GM21717 (cell line): ENCODE data around the gene PLEKHA6.

Experiments used
- ATAC-seq: cut with Tn5 transposase; IDR thresholded peaks from one replicate; pipeline ENCODE4 v1.9.1; 2021; ENCODE audit warnings: mild to moderate bottlenecking, moderate library complexity; ENCODE audit not compliant: unreplicated experiment

PLEKHA6 gene

DNA sequence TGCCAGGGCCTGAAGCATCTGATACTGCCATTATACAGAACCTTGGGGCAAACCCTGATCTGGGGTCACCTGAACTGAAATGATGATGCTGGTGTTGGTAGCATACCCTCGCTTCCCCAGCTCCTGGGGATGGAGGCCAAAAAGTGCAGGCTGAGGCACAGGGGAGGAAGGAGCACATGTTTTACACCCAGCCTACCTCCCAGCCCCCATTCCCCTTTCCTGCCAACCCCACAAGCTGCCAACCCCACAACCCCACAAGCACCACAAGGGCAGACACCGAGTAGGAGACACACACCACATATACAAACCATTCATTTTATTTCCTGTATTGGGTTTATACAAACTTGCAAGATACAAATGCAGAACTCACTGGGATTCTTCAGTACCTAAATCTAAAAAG, 141.2 kb downstream of the PLEKHA6 start:
- ATAC-seq, result no peak

DNA sequence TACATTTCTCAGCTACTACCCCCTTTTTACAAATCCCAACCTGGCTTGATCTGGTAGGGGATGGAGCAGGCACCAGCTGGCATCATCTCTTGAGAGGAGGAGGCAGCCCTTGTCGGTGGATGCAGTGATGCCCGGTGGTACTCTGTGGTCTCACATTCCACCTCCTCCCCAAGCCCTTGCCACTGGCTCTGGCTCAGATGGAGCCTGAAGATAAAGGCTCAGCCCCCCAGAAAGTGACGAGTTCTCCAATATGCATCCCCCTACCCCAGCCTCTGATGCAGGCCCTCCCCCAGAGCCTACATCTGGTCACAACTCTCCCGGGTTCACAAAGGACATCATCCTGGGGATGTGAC, 142.1 kb downstream of the PLEKHA6 start:
- ATAC-seq, result no peak

DNA sequence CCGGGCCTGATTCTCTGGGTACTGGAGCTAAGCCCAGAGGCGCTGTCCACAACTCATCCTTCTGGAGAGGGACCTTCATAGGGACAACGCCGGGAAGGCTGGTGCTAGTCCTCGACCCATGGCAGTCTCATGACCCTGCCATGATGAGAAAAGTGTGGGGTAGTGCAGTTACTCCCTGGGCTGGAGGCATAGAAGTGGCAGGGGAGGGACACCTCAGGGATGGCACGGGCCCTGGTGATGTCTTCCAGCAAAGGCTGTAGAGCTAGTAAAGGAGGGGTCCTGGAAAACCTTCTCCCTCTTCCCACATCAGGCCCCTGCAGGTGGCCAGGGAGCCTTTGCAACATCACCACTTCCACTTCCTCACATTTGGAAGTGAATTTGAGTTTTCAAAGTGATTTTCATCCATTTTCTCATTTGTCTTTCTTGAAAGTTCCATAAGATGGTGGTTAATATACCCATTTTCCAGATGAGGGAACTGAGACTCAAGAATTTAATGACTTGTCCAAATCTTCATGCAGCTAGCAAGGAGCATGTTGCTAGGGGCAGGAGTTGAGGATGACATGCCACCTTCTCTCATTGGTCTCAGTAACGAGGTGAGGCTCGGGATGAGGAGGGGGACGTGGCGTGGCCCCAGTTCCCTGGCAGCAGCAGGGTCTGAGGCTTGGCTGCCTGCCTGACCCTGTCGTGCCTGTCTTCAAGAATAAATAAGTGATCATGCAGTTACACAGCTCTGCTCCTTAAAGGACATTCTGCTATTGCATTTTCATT, 142.7 kb downstream of the PLEKHA6 start:
- no peak for ATAC-seq

DNA sequence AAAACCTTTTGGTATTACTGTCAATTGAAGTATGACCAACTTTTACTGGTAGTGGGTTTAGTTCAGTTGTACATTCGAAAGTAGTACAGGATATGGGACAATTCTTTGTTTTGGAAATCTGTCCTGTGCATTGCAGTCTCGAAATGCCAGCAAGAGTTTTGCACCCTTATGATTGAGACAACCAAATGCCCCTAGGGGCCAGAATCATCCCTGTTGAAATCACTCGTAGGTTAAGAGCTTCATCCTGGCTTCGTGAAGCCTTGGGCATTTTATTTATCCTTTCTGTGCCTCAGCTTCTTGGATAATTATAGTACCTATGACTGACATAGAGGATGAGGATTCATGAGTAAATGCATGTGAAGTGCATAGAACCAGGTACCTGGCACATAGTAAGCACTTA, 143.5 kb downstream of the PLEKHA6 start:
- ATAC-seq, result no peak

DNA sequence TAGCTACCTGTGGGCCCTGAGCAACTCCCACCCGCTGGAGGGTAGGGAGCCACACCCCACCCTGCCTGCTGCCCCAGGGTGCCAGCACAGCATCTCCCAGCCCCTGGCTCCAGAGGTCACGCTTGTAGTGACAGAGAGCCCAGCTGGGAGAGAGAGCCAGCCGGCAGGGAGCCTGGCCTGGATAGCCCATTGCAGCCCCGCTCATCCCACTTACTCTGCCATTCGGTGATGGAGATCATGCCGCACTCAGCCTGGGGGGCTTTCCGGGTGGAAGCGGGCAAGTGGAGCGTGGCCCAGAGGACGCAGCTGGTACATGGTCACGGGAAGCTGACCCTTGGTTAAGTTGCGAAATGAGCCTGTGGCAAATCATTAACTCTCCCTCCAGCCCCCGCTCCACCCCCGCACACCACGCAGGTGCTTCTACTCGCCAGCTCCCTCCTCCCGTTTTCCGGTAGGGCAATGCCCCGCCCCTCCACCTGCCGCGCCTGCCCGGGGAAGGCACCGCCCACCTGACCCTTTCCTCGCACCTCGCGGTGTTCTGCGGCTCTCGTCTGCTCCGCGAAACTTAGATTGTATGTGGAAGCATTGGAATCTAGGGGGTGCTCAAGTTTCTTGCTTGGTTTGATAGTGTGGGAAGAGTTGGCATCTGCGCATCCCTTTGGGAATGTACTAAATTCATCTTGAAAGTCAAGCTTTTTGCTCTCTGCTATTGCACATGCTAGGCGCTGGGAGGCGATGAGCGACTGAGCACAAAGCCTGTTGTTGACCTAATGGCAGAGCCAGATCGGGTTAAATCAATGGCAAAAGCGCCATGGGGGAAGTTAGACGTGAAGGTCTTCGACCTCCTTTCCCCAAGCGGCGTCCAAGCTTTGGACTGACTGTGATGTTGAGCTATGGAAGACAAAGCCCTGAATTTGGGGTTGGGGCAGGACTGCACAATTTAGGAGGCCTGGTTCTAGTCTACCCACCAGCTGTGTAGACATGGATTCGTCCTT, 145.8 kb downstream of the PLEKHA6 start, which contains the start of gene GOLT1A:
TSS of gene GOLT1A (minus strand) at position 321 of the 995 bp plus-strand sequence. CDS start at position 239, 82 bp downstream.
- ATAC-seq, result no peak

DNA sequence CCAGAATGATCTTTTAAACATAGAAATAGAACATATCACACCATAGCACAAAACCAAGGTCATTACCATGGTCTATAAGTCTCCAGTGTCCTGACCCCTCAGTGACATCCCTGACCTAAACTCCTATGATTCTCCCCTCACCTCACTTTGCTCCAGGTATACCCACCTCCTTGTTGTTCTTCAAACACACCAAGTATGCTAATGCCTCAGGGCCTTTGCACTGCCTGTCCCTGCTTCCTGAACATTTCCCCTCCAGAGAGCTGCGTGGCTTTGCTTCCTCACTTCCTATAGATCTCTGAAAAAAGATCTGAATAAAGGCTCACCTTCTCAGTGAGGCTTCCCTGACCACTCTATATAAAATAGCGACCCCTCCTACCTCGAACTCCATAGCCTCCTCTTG, 147.0 kb downstream of the PLEKHA6 start:
- ATAC-seq, result no peak

DNA sequence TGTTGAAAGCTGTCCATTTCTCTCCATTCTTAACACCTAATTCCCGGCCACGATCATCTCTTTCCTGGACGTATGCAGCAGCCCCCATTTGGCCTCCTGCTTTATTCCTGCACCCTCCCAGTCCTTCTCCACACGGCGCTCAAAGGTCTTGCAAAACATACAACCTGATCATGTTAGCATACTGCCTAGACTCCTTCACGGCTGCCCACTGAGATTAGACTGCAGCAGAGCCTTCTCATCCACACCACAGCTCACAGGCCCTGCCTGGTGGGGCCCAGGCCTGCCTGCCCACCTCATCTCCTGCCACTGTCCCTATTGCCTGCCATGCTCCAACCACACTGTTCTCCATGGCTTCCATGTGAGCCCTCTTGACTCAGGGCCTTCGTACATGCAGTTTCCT, 148.7 kb downstream of the PLEKHA6 start:
- ATAC-seq, result no peak

DNA sequence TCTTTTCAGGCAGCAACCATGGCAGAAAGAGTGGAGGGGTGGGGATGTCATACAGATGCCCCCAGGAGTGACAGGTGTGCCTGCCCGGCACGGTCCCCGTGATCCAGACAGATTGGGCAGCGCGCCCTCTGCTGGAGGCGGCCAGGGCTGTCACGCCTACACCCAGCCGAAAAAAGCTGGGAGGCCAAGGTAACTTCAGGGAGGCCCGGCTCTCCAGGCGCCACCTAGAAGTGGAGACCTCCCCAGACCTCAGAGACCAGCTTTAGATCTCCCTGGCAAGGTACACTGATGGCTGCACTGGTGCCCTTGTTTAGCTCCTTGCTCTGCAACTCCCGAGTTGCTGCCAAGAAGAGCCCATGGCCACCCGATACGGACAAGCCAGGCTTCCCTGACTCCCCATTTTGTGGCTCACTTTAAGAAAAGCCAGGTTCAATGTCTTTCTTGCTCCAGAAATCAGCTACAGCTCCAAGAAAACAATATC, 152.6 kb downstream of the PLEKHA6 start:
- ATAC-seq, result no peak

DNA sequence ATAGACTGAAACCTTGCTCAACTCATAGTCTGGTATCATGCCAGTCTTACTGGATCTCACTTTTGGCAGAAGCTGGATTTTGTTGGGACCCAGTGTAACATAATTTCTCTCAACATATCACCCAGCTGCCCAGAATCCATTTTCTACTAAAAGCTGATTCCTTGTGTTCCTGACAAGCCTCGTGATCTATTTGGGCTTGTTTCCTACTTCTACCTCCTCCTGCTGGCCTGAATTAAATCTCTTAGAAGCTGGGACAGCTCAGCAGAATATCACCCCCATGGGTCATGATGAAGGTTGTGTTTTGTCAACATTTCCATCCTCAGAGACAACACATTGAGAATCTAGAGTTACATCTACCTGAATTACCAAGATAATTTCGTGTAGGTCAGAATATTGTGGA, 153.6 kb downstream of the PLEKHA6 start:
- ATAC-seq, result no peak

DNA sequence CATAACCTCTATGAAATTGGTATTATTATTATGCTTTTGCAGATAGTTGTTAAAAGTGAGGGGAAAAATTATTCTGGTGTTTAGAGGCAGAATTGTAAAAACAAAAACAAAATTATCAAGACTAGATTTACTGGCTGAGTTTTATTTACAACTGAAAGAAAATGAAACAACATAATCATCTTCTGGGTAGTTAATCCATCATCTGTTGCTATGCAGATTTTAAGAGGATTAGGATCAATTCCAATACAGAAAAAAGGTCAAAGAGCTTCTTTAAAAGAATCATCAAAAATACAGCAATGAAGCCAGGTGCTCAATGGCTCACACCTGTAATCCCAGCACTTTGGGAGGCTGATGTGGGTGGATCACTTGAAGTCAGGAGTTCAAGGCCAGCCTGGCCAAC, 154.2 kb downstream of the PLEKHA6 start:
- no peak for ATAC-seq

DNA sequence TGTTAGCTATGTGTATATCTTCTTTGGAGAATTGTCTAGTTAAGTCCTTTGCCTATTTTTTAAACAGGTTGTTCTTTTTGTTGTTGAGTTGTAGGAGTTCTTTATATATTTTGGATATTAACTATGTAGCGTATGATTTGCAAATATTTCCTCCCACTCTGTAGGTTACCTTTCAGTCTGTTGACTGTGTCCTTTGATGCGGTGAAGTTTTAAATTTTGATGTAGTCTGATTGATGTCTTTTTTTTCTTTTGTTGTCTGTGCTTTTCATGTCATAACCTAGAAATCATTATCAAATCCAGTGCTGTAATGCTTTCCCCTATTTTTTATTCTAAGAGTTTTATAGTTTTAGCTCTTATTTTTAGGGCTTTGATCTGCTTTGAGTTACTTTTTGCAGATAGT, 154.8 kb downstream of the PLEKHA6 start:
- no peak for ATAC-seq

DNA sequence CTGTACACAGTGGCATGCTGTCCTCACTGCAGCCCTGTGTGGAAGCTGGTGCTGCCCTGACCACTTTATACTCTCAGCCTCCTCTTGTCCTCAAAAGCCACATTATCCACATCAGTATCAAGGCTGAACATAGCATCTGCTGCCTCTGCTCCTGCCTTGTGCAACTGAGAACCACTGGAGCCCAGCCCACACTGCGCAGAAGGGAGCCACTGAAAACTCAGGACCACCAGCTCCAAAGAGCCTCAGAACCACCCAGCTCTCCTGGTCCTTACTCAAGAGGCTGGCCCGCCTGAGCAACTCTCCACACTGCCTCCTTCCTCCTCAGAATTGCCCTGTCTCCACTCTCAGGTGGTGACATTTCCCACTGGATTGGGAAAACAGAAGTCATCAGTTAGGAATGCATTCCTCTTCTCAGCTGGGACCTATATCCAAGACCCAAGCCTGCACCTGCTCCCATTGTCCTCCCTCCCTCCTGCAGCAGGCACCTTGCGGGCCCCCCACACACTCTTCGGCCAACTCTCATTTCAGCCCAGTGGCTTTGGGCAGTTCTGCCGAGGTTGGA, 156.4 kb downstream of the PLEKHA6 start:
- ATAC-seq, result no peak

DNA sequence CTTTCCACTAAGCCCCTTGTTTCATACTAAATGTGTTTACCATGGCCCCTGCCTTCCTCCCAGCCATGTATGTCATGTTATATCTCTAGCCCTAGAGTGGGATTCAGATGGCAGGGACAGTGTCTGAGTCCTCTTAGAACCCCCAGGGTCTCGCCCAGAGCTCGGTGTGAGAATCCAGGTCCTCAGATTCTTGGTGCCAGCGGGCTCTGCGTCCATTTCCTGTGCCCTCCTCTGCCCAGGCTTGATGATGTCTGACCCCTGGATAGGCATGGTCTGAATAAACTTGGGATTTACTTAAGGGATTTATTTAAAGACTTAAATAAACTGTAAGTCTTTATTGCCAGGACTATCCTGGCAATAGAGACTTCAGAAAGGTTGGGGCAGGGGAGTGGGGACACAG, 157.2 kb downstream of the PLEKHA6 start:
- ATAC-seq, result no peak

DNA sequence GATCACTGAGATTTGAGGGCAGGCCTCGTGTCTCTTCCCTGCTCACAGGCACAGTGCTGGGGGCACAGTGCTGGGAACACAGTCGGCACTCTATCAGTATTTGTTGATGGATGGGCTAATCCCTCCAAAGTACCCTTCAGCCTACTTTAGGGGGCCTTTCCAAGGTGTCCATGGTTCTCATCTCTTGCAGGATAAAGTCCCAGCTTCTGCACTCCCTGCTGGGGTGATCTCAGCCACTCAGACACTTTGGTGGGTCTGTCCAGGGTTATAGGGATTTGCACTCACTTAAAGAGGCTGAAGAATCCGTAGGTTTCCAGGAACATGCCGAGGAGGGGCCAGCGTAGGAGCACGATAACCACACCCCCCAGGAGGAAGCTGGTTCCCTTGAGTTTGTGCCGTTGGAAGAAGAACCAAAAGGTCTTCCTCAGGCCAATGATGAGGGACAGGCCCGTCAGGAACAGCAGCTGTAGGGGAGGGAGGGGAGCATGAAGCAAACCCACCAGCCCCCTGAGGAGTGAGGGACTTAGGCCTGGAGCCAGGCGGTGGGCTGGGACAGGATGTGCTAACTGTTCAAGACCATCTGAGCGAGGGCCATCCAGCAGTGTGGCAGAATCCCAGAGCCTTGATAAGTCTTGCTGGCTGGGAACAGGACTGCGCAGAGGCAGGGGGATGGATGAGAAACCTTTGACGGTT, 158.2 kb downstream of the PLEKHA6 start:
- ATAC-seq, result no peak

DNA sequence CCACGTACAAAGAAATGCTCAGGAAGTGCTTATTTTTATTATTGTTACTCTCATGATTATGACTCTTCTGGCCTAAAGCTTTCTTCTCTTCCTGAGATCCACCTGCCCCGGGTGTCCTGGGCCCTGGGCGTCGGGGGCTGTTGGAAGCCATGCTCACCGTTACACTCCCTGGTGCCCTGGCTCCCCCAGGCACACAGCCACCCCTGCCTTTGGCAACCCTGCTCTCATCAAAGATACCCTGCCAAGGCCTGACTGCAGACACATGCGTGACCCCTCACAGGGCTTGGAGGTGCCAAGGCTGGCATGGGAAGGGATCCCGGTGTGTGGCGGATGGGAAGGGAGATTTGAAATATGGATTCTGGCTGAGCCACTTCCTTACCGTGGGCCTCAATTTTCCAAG, 160.2 kb downstream of the PLEKHA6 start:
- ATAC-seq, result no peak

DNA sequence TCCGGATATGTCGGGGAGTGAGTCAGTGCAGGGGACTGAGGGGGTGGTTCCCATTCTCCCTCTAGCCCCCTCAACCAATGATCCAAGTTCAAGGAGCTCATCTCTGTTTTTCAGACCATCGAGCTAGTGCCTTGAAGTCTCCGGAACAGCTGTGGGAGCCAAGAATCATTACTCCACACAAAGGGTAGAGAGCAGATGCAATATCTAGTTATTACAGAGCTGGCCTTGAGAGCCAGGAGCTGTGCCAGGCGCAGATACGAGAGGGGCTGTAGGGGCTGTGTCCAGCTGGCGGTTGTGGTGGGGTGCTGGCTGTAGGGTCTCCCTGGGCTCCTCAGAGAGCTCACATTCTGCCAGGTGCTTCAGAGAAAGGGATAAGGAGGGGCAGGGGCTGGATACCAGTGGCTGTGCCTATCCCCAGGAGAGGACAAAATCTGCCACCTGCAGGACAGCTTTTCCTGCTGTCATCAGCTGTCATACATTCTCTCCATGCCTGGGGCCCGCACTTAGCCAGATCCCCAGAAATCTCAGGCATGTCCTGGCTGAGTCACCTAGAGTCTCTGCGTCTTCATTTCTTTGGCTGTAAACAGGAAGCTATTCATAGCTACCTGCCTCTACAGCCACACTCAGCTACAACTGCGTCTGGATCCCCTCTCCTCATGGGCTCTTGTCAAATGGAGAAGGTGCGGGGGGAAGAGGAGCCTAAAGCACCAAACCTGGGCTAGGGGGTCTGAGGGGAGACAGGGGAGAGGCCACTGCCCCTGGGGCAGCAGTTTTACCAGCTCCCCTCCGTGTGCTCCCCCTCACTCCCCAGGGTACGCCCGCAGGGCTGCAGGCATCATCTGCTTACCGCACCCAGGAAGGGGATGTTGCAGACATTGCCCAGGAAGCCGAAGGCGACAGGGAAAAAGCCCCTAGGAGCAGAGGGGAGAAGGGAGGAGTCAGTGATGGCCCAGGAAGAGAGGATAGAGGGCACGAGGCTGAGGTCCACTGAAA, 161.1 kb downstream of the PLEKHA6 start:
- ATAC-seq, result no peak

DNA sequence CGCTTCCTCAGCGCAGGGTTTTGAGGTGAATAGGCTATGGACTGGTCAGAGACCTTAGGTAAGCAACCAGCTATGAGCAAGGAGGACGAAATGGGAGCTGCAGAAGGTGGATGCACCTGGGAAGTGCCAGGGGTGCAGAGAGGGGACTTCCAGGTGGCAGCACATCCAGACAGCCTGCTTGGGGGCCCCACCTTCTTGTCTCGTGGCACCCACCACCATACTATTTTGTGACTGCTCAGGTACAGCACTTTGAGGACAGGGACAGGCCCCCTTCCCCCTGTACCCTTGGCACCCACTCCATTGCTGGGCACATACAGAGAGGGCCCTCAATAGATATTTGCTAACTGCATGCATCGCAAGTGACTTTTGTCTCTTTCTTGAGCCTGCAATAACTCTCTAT, 162.7 kb downstream of the PLEKHA6 start:
- no peak for ATAC-seq

DNA sequence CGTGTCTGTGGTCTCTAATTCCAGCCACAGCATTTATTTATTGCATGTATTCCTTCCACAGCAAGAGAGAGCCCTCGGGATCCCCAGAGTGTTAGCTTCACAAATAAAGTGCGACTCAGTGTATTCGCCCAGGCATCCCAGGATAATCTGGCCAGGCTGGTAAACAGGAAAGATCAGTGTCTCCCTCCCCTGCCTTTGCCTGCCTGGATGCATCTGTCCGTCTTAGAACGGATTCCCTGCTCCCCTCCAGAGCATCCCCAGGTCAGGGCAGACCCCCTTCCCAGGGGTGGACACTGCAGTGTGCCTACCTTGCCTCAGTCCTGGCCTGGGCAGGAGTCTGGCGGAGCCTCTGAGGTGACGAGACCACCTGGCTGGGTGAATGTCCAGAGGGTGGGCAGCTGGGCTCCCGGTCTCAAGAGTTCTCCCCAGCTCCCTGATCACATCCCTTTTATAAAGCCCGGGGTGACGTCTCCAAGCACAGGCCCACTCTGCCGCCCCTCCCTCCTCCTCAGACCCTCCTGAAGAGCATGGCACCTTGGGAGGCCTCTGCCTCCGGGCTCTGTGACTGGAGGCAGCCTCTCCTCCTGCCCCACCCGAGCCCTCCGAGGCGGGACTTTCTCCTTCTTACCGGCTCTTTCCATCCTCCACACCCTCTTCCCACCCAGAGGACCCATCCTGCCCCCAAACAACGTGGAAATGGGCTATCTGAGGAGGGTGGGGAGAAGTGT, 163.5 kb downstream of the PLEKHA6 start, which contains the start of gene KISS1:
TSS of gene KISS1 (minus strand) at position 424 of the 728 bp plus-strand sequence. CDS start 3,615 bp downstream, outside the sequence.
- no peak for ATAC-seq

DNA sequence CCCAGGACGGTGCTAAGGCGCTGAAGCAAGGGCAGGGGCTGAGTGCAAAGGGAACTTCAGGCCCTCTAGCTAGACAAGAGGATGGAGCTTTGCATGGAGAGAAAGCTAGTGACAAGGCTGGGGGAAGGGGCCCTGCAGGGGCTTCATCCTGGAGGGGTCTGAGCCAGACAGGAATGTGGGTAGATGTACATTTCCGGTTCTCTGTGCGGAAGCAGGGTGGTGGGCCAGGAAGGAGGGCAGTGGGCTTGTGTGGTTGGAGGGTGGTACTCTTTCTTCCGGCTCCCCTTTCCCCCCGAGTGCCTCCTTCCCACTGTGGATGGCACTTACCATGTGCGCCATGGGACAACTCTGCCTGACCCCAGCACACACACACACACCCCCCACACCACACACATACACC, 165.0 kb downstream of the PLEKHA6 start:
- no peak for ATAC-seq
